Spleen (tissue), 11 donors: Measurements from ENCODE around the gene CAMTA1. TPM values are rescaled to one million over a fixed set of nuclear protein-coding genes. Genes with fewer than 3 reads are reported as not detected.

ENCODE experiments used
- DNase-seq: peaks from one replicate; pipeline ENCODE4 v3.0.0-alpha.2; 2020
- H3K27ac ChIP-seq, 8 donors: fragments of 200-600 bp; sonication (generic) in 7 of 8; 1 replicate in 4 of 8; 2 replicates in 4 of 8; pipeline versions ENCODE4 v1.5.0 to v1.8.0; 2016 to 2021; ENCODE audit warnings: inconsistent platforms in 4 of 8, mild to moderate bottlenecking in 4 of 8, moderate library complexity in 1 of 8
- H3K27me3 ChIP-seq, 7 donors: fragments of 200-600 bp; sonication (generic) in 6 of 7; replicated peaks in 1 of 7; 1 replicate in 4 of 7; 2 replicates in 3 of 7; pipeline versions ENCODE4 v1.5.0 to v1.8.0; 2016 to 2021; ENCODE audit warnings: inconsistent platforms in 3 of 7, mild to moderate bottlenecking in 1 of 7
- H3K36me3 ChIP-seq, 6 donors: fragments of 200-600 bp; sonication (generic) in 5 of 6; 1 replicate in 4 of 6; 2 replicates in 2 of 6; pipeline versions ENCODE4 v1.5.0 to v1.8.0; 2016 to 2021; ENCODE audit warnings: inconsistent platforms in 2 of 6
- H3K4me1 ChIP-seq, 6 donors: fragments of 200-600 bp; sonication (generic) in 5 of 6; 1 replicate in 3 of 6; 2 replicates in 3 of 6; pipeline versions ENCODE4 v1.5.0 to v1.8.0; 2016 to 2021; ENCODE audit warnings: inconsistent platforms in 3 of 6
- H3K4me3 ChIP-seq, 8 donors: fragments of 200-600 bp; sonication (generic) in 7 of 8; 1 replicate in 4 of 8; 2 replicates in 4 of 8; pipeline versions ENCODE4 v1.5.0 to v1.8.0; 2016 to 2021; ENCODE audit warnings: inconsistent platforms in 4 of 8, mild to moderate bottlenecking in 4 of 8, moderate library complexity in 2 of 8
- H3K9me3 ChIP-seq, 8 donors: fragments of 200-600 bp; sonication (generic) in 7 of 8; 1 replicate in 4 of 8; 2 replicates in 4 of 8; pipeline versions ENCODE4 v1.5.0 to v1.8.0; 2016 to 2021; ENCODE audit warnings: inconsistent platforms in 4 of 8
- CTCF ChIP-seq, 11 experiments: fragments of 200-600 bp in 7 of 11; fragments of 450-650 bp in 4 of 11; sonication (generic) in 4 of 11; IDR thresholded peaks in 8 of 11; conservative IDR thresholded peaks in 3 of 11; 1 replicate in 7 of 11; 2 replicates in 4 of 11; pipeline versions ENCODE4 v1.4.0 to v1.8.0; 2016 to 2021; ENCODE audit warnings: antibody characterized with exemption in 11 of 11, inconsistent platforms in 4 of 11, mild to moderate bottlenecking in 1 of 11
- POLR2A ChIP-seq, 3 donors: fragments of 450-650 bp; IDR thresholded peaks; one replicate each; pipeline ENCODE4 v1.5.1; 2017; ENCODE audit warnings: antibody characterized with exemption in 3 of 3, mild to moderate bottlenecking in 1 of 3
- POLR2AphosphoS5 ChIP-seq, 3 donors: sonication (generic); formaldehyde crosslinking; IDR thresholded peaks; one replicate each; pipeline ENCODE4 v1.5.1; 2017; ENCODE audit warnings: antibody characterized with exemption in 3 of 3
- WGBS, 5 donors: extraction: QIAGEN DNeasy Blood & Tissue Kit in 3 of 5; methylation state at CpG; one replicate each; pipeline versions ENCODE4 v1.1.5 to v1.1.7; 2013 to 2018; 5-methylcytosine and 5-hydroxymethylcytosine counted together
- intact Hi-C: fragments of 100-400 bp; cut with DNase I; formaldehyde crosslinking; loops from one replicate; pipeline ENCODE4 v1.15.0; 2023; ENCODE audit warnings: low total_unique reads
- polyA plus RNA-seq, 3 donors: library from polyadenylated mRNA; stranded (reverse); fragments of 200-250 nt; gene quantifications; one replicate each; pipeline ENCODE4 v1.2.1, GENCODE V29; 2013
- total RNA-seq, 7 donors: library from RNA; depleted of rRNA in 3 of 7; stranded (reverse); fragments of >200 nt in 3 of 7; fragmentation: NEBNext Ultra II Directional in 4 of 7; extraction: Animal tissue kit (Norgen Biotek cat#: 25700) in 4 of 7; gene quantifications; one replicate each; pipeline versions ENCODE4 v1.1.0 to v1.2.1, GENCODE V29; 2016 to 2021
- donor health status: healthy with polysubstance abuse.
- donor health status: DM: no; HTN: no; CAD: no; lungs with moderate emphysema.
- donor health status: DM: no; HTN: no; CAD: no.
- donor health status: Bipolar disorder and iron deficiency.
- donor health status: healthy.
- donor health status: DM: no; HTN: no; CAD: no.
- donor health status: DM: yes; HTN: yes; CAD: no.

CAMTA1 gene
- total and polyA plus RNA-seq, 10 donors, result 53.0 to 106 (median 77.3) TPM

GRCh38 chr1:7590426-7590790 lies 805.2 kb downstream of the CAMTA1 start:
- no peak overlapping the region for H3K4me3 ChIP-seq
- H3K27ac ChIP-seq, result no peak overlapping the region
- H3K27me3 ChIP-seq, result peaks cover 0 to 11% (median 0%) of the 10 kb centered on the region in 7 donors
- peaks cover 0 to 8% (median 0%) of the 10 kb centered on the region in 6 donors for H3K4me1 ChIP-seq
- 82 to 90% (median 86%) methylated on average over 3 to 4 of the region's 4 CpGs for WGBS, 5 donors
- H3K9me3 ChIP-seq, result no peaks in the 10 kb centered on the region
- H3K36me3 ChIP-seq, result no peaks in the 10 kb centered on the region
- no peak for DNase-seq
- TF ChIP-seq POLR2AphosphoS5 (IDR thresholded peaks at IDR 0.05), result no peak
- no peak for TF ChIP-seq POLR2A (IDR thresholded peaks at IDR 0.05)
- TF ChIP-seq CTCF (IDR thresholded peaks at IDR 0.05 in 8 of 11, conservative IDR thresholded peaks at IDR 0.05 in 3 of 11), result no peak
- intact Hi-C loops, result no loop called here

- whole genome bisulfite sequencing, 5 donors, result 88 to 94% (median 89%) methylated on average over 10 of the region's 10 CpGs
- Histone ChIP-seq H3K4me1 (peaks cover 0 to under 1% (median 0%) of the 10 kb centered on the region in 6 donors), H3K27me3 (peaks cover 0 to 11% (median 0%) of the 10 kb centered on the region in 7 donors), H3K4me3 (no peak overlapping the region), H3K27ac (no peak overlapping the region), H3K9me3 (no peaks in the 10 kb centered on the region), H3K36me3 (no peaks in the 10 kb centered on the region)
- DNase-seq, result peak; percentile 43
- intact Hi-C loops, result no loop called here
- no peak for TF ChIP-seq POLR2AphosphoS5 (IDR thresholded peaks at IDR 0.05)
- no peak for TF ChIP-seq POLR2A (IDR thresholded peaks at IDR 0.05)
- no peak for TF ChIP-seq CTCF (IDR thresholded peaks at IDR 0.05 in 8 of 11, conservative IDR thresholded peaks at IDR 0.05 in 3 of 11)
Observed at GRCh38 chr1:7591565-7591964, 806.3 kb downstream of the CAMTA1 start.

- Histone ChIP-seq H3K4me1 (no peaks in the 10 kb centered on the region), H3K27me3 (peaks cover 0 to 11% (median 0%) of the 10 kb centered on the region in 7 donors), H3K36me3 (no peaks in the 10 kb centered on the region), H3K27ac (no peak overlapping the region), H3K4me3 (no peak overlapping the region), H3K9me3 (no peaks in the 10 kb centered on the region)
- TF ChIP-seq POLR2A (IDR thresholded peaks at IDR 0.05) (no peak), CTCF (IDR thresholded peaks at IDR 0.05 in 8 of 11, conservative IDR thresholded peaks at IDR 0.05 in 3 of 11) (no peak), POLR2AphosphoS5 (IDR thresholded peaks at IDR 0.05) (no peak)
- WGBS, 5 donors, result 82 to 94% (median 90%) methylated on average over 14 of the region's 14 CpGs
- DNase-seq, result peak; percentile 41
- intact Hi-C loops, result no loop called here
Observed at GRCh38 chr1:7592120-7592798, 807.0 kb downstream of the CAMTA1 start.

GRCh38 chr1:7594002-7594713 lies 808.9 kb downstream of the CAMTA1 start:
- H3K4me1 ChIP-seq, result no peaks in the 10 kb centered on the region
- no peak overlapping the region for H3K27ac ChIP-seq
- H3K9me3 ChIP-seq, result peaks cover 0 to 3% (median 0%) of the 10 kb centered on the region in 8 donors
- no peaks in the 10 kb centered on the region for H3K36me3 ChIP-seq
- WGBS, 5 donors, result 48 to 57% (median 54%) methylated on average over 5 of the region's 5 CpGs
- intact Hi-C loops, result no loop called here
- TF ChIP-seq POLR2A (IDR thresholded peaks at IDR 0.05), result no peak
- no peak for TF ChIP-seq CTCF (IDR thresholded peaks at IDR 0.05 in 8 of 11, conservative IDR thresholded peaks at IDR 0.05 in 3 of 11)
- TF ChIP-seq POLR2AphosphoS5 (IDR thresholded peaks at IDR 0.05), result no peak
- peak; percentile 49 for DNase-seq
- no peak overlapping the region for H3K4me3 ChIP-seq
- peaks cover 0 to 6% (median 0%) of the 10 kb centered on the region in 7 donors for H3K27me3 ChIP-seq
